ENCODE results near the gene OSBPL9. TPM values are rescaled to one million over a fixed set of nuclear protein-coding genes. Genes with fewer than 3 reads are reported as not detected.

Gene OSBPL9
- total RNA-seq, 1 donor from 2014 or later = 103 TPM

- TF ChIP-seq CTCF (IDR thresholded peaks at IDR 0.05; ENCODE audit: unreplicated experiment) = no peak
- DNase-seq (ENCODE audit: low spot score in 2 of 2, unreplicated experiment in 2 of 2) = no peak
- H3K27ac Mint-ChIP-seq = no peak overlapping the region
- H3K4me3 Mint-ChIP-seq = no peak overlapping the region
- peaks cover 8% of the 10 kb centered on the region for H3K36me3 Mint-ChIP-seq
- H3K9me3 Mint-ChIP-seq = peaks cover 11% of the 10 kb centered on the region
- no peaks in the 10 kb centered on the region for H3K27me3 Mint-ChIP-seq (ENCODE audit: low read depth)
- H3K4me1 Mint-ChIP-seq = no peaks in the 10 kb centered on the region
Measured at GRCh38 chr1:51712590-51712989, 95.7 kb downstream of the OSBPL9 start.

GRCh38 chr1:51714374-51715019 is 97.6 kb downstream of the OSBPL9 start:
- Mint-ChIP-seq H3K4me3 (no peak overlapping the region), H3K27me3 (ENCODE audit: low read depth) (no peaks in the 10 kb centered on the region), H3K36me3 (peaks cover 8% of the 10 kb centered on the region), H3K27ac (no peak overlapping the region), H3K9me3 (peaks cover 16% of the 10 kb centered on the region), H3K4me1 (no peaks in the 10 kb centered on the region)
- DNase-seq (ENCODE audit: low spot score in 2 of 2, unreplicated experiment in 2 of 2) = no peak
- TF ChIP-seq CTCF (IDR thresholded peaks at IDR 0.05; ENCODE audit: unreplicated experiment) = no peak

GRCh38 chr1:51715369-51715768 is 98.5 kb downstream of the OSBPL9 start:
- H3K27ac Mint-ChIP-seq = no peak overlapping the region
- H3K27me3 Mint-ChIP-seq (ENCODE audit: low read depth) = no peaks in the 10 kb centered on the region
- peaks cover 16% of the 10 kb centered on the region for H3K9me3 Mint-ChIP-seq

GRCh38 chr1:51716746-51717145 is 99.9 kb downstream of the OSBPL9 start:
- H3K4me3 Mint-ChIP-seq = no peak overlapping the region
- no peaks in the 10 kb centered on the region for H3K4me1 Mint-ChIP-seq
- peaks cover 12% of the 10 kb centered on the region for H3K9me3 Mint-ChIP-seq
- no peaks in the 10 kb centered on the region for H3K27me3 Mint-ChIP-seq (ENCODE audit: low read depth)
- H3K36me3 Mint-ChIP-seq = peaks cover 6% of the 10 kb centered on the region
- no peak for TF ChIP-seq CTCF (IDR thresholded peaks at IDR 0.05; ENCODE audit: unreplicated experiment)
- DNase-seq (ENCODE audit: low spot score in 2 of 2, unreplicated experiment in 2 of 2) = no peak
- no peak overlapping the region for H3K27ac Mint-ChIP-seq

More at GRCh38 chr1:51715369-51715768, 98.5 kb downstream of the OSBPL9 start:
- peaks cover 9% of the 10 kb centered on the region for H3K36me3 Mint-ChIP-seq
- no peak for DNase-seq (ENCODE audit: low spot score in 2 of 2, unreplicated experiment in 2 of 2)
- H3K4me1 Mint-ChIP-seq = no peaks in the 10 kb centered on the region
- H3K4me3 Mint-ChIP-seq = no peak overlapping the region
- no peak for TF ChIP-seq CTCF (IDR thresholded peaks at IDR 0.05; ENCODE audit: unreplicated experiment)

- no peak overlapping the region for H3K4me3 Mint-ChIP-seq
- peaks cover 7% of the 10 kb centered on the region for H3K9me3 Mint-ChIP-seq
- TF ChIP-seq CTCF (IDR thresholded peaks at IDR 0.05; ENCODE audit: unreplicated experiment) = no peak
- no peak overlapping the region for H3K27ac Mint-ChIP-seq
- H3K27me3 Mint-ChIP-seq (ENCODE audit: low read depth) = no peaks in the 10 kb centered on the region
- no peaks in the 10 kb centered on the region for H3K4me1 Mint-ChIP-seq
- peaks cover 1% of the 10 kb centered on the region for H3K36me3 Mint-ChIP-seq
- no peak for DNase-seq (ENCODE audit: low spot score in 2 of 2, unreplicated experiment in 2 of 2)
Measured at GRCh38 chr1:51717842-51718241, 101.0 kb downstream of the OSBPL9 start.

All from mesothelial cell of epicardium (in vitro differentiated cells).